HG03159 (cell line): Measurements from ENCODE around the gene SNX3.
"Not testable (repeated sequence)": the region's sequence is repeated elsewhere in the genome, so short reads cannot be mapped to it uniquely, and the experiment has no call there.

Source experiments
- ATAC-seq: cut with Tn5 transposase; IDR thresholded peaks from one replicate; pipeline ENCODE4 v1.9.1; 2021; ENCODE audit warnings: mild to moderate bottlenecking, moderate library complexity; ENCODE audit not compliant: unreplicated experiment

The SNX3 gene

GRCh38 chr6:108260809-108261569 is at the start of gene SNX3:
Gene SNX3 (minus strand): TSS chr6:108261040. CDS start chr6:108260921, 119 bp downstream.
- peak; percentile 82 for ATAC-seq

GRCh38 chr6:108309844-108310243 is 49.0 kb upstream of the SNX3 start:
- no peak for ATAC-seq

- not testable (repeated sequence) for ATAC-seq
These were observed 47.8 kb upstream of the SNX3 start for GRCh38 chr6:108308641-108309040.

GRCh38 chr6:108304646-108305045 is 43.8 kb upstream of the SNX3 start:
- no peak for ATAC-seq

GRCh38 chr6:108302386-108302785 is 41.5 kb upstream of the SNX3 start:
- ATAC-seq = no peak

- no peak for ATAC-seq
These were observed 34.8 kb upstream of the SNX3 start for GRCh38 chr6:108295676-108296075.

- ATAC-seq = peak; percentile 86
These were observed 34.1 kb upstream of the SNX3 start, which contains the start of gene AFG1L for GRCh38 chr6:108294727-108295625. Gene AFG1L (plus strand): TSS chr6:108295054. CDS start chr6:108295080, 26 bp downstream.

- peak; percentile 23 for ATAC-seq
These were observed 33.5 kb upstream of the SNX3 start for GRCh38 chr6:108294297-108294726.

- ATAC-seq = no peak
These were observed 32.9 kb upstream of the SNX3 start for GRCh38 chr6:108293527-108294296.

GRCh38 chr6:108292561-108292960 is 31.7 kb upstream of the SNX3 start:
- ATAC-seq = not testable (repeated sequence)

GRCh38 chr6:108291091-108291490 is 30.3 kb upstream of the SNX3 start:
- ATAC-seq = no peak

- no peak for ATAC-seq
These were observed 27.9 kb upstream of the SNX3 start for GRCh38 chr6:108288742-108289141.

GRCh38 chr6:108287373-108287772 is 26.5 kb upstream of the SNX3 start:
- no peak for ATAC-seq

- ATAC-seq = no peak
These were observed 25.5 kb upstream of the SNX3 start for GRCh38 chr6:108286366-108286765.

GRCh38 chr6:108285381-108285780 is 24.5 kb upstream of the SNX3 start:
- no peak for ATAC-seq

- no peak for ATAC-seq
These were observed 17.0 kb upstream of the SNX3 start for GRCh38 chr6:108277831-108278230.

- no peak for ATAC-seq
These were observed 16.5 kb upstream of the SNX3 start for GRCh38 chr6:108277295-108277694.

GRCh38 chr6:108275976-108276375 is 15.1 kb upstream of the SNX3 start:
- ATAC-seq = no peak

- no peak for ATAC-seq
These were observed 13.7 kb upstream of the SNX3 start for GRCh38 chr6:108274546-108274945.

- not testable (repeated sequence) for ATAC-seq
These were observed 9.1 kb upstream of the SNX3 start for GRCh38 chr6:108269955-108270354.

GRCh38 chr6:108268845-108269244 is 8.0 kb upstream of the SNX3 start:
- ATAC-seq = no peak
